ENCODE results near the gene RFK. TPM values are rescaled to one million over a fixed set of nuclear protein-coding genes. Genes with fewer than 3 reads are reported as not detected.
A peak's percentile ranks its signal among the peaks of the same experiment; 100 is the strongest.

RFK gene
- total and polyA plus RNA-seq, 2 donors: 14.8 to 25.0 TPM

- H3K27ac ChIP-seq (ENCODE audit: low read depth): no peak overlapping the region
- DNase-seq (ENCODE audit: extremely low spot score): no peak
- H3K36me3 ChIP-seq (ENCODE audit: insufficient read depth): no peaks in the 10 kb centered on the region
- no peak overlapping the region for H3K4me3 ChIP-seq (ENCODE audit: low read depth, low read length)
- WGBS: 19% methylated on average over 1 of the region's 1 CpG
- no peaks in the 10 kb centered on the region for H3K4me1 ChIP-seq (ENCODE audit: insufficient read depth)
Observed at GRCh38 chr9:76400534-76401096, 6.4 kb upstream of the RFK start.

DNA sequence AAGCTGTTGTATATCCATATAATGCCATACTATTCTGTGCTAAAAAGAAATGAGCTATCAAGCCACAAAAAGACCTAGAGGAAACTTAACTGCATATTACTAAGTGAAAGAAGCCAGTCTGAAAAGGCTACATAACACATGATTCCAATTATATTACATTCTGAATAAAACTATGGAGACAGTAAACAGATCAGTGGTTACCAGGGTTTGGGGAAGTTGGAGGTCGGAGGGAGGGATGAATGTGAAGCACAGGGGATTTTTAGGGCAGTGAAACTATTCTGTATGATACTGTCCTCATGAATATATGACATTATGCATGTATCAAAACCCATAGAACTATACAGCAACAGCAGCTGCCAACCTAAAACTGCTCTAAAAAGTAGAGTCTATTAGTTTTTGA, 5.6 kb upstream of the RFK start:
- no peaks in the 10 kb centered on the region for H3K4me1 ChIP-seq (ENCODE audit: insufficient read depth)
- WGBS: 56% methylated on average over 1 of the region's 1 CpG

GRCh38 chr9:76396597-76396996, 2.4 kb upstream of the RFK start:
- no peak overlapping the region for H3K4me3 ChIP-seq (ENCODE audit: low read depth, low read length)
- no peak overlapping the region for H3K27ac ChIP-seq (ENCODE audit: low read depth)
- WGBS: 95% methylated on average over 13 of the region's 13 CpGs
- H3K36me3 ChIP-seq (ENCODE audit: insufficient read depth): no peaks in the 10 kb centered on the region
- no peak for DNase-seq (ENCODE audit: extremely low spot score)
- no peaks in the 10 kb centered on the region for H3K4me1 ChIP-seq (ENCODE audit: insufficient read depth)

More for the DNA sequence above, 5.6 kb upstream of the RFK start:
- H3K4me3 ChIP-seq (ENCODE audit: low read depth, low read length): no peak overlapping the region
- no peak overlapping the region for H3K27ac ChIP-seq (ENCODE audit: low read depth)
- no peaks in the 10 kb centered on the region for H3K36me3 ChIP-seq (ENCODE audit: insufficient read depth)
- DNase-seq (ENCODE audit: extremely low spot score): no peak

- H3K27ac ChIP-seq (ENCODE audit: low read depth): no peak overlapping the region
- 86% methylated on average over 6 of the region's 6 CpGs for WGBS
- no peaks in the 10 kb centered on the region for H3K36me3 ChIP-seq (ENCODE audit: insufficient read depth)
- H3K4me1 ChIP-seq (ENCODE audit: insufficient read depth): no peaks in the 10 kb centered on the region
- no peak for DNase-seq (ENCODE audit: extremely low spot score)
- H3K4me3 ChIP-seq (ENCODE audit: low read depth, low read length): no peak overlapping the region
Observed at GRCh38 chr9:76396144-76396543, 1.9 kb upstream of the RFK start.

- 76% methylated on average over 10 of the region's 10 CpGs for WGBS
- DNase-seq (ENCODE audit: extremely low spot score): no peak
- H3K4me3 ChIP-seq (ENCODE audit: low read depth, low read length): no peak overlapping the region
- no peaks in the 10 kb centered on the region for H3K36me3 ChIP-seq (ENCODE audit: insufficient read depth)
- peak overlapping the region; percentile 71 for H3K27ac ChIP-seq (ENCODE audit: low read depth)
- no peaks in the 10 kb centered on the region for H3K4me1 ChIP-seq (ENCODE audit: insufficient read depth)
Observed at GRCh38 chr9:76395381-76395780, 1.2 kb upstream of the RFK start.

DNA sequence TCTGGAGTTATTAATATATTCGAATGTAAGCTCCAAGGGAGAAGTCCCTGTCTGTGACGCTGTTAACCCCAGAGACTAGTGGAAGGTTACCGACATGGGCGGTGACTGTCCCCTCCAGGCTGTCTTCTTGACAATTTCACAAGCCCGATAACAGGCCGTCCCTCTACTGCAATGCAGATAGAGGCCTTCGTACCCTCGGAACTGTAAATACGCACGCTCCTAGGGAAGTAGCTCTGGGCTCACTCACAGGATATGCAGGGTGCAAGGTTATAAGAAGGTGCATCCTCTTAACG, 680 bp upstream of the RFK start:
- Histone ChIP-seq H3K4me1 (ENCODE audit: insufficient read depth) (no peaks in the 10 kb centered on the region), H3K36me3 (ENCODE audit: insufficient read depth) (no peaks in the 10 kb centered on the region), H3K4me3 (ENCODE audit: low read depth, low read length) (peak overlapping the region; percentile 73), H3K27ac (ENCODE audit: low read depth) (peak overlapping the region; percentile 83)
- WGBS: under 1% methylated on average over 11 of the region's 11 CpGs
- DNase-seq (ENCODE audit: extremely low spot score): no peak

DNA sequence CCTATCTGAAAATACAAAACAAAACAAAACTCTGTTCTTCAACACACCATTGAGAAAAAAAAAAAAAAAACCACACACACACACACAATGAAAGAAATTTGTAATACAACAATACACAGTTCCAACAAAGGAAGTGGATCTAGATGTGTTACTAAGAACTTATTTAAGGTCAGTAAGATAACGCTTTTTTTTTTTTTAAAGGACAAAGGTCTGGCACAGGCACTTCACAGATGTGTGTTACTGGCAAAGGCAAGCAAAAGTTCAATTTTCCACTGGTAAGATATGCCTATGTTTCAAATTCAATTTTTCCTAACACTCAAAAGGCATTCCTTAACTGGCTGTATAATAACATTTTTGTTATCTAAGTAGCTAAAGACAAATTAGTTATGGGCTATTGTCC, 3.6 kb downstream of the RFK start:
- Histone ChIP-seq H3K4me3 (ENCODE audit: low read depth, low read length) (no peak overlapping the region), H3K4me1 (ENCODE audit: insufficient read depth) (no peaks in the 10 kb centered on the region), H3K36me3 (ENCODE audit: insufficient read depth) (no peaks in the 10 kb centered on the region), H3K27ac (ENCODE audit: low read depth) (no peak overlapping the region)
- 84% methylated on average over 1 of the region's 1 CpG for WGBS
- no peak for DNase-seq (ENCODE audit: extremely low spot score)

- 96% methylated on average over 2 of the region's 2 CpGs for WGBS
- H3K4me3 ChIP-seq (ENCODE audit: low read depth, low read length): no peak overlapping the region
- no peak overlapping the region for H3K27ac ChIP-seq (ENCODE audit: low read depth)
- no peaks in the 10 kb centered on the region for H3K36me3 ChIP-seq (ENCODE audit: insufficient read depth)
- no peaks in the 10 kb centered on the region for H3K4me1 ChIP-seq (ENCODE audit: insufficient read depth)
- DNase-seq (ENCODE audit: extremely low spot score): no peak
Observed at GRCh38 chr9:76379494-76379893, 14.7 kb downstream of the RFK start.

DNA sequence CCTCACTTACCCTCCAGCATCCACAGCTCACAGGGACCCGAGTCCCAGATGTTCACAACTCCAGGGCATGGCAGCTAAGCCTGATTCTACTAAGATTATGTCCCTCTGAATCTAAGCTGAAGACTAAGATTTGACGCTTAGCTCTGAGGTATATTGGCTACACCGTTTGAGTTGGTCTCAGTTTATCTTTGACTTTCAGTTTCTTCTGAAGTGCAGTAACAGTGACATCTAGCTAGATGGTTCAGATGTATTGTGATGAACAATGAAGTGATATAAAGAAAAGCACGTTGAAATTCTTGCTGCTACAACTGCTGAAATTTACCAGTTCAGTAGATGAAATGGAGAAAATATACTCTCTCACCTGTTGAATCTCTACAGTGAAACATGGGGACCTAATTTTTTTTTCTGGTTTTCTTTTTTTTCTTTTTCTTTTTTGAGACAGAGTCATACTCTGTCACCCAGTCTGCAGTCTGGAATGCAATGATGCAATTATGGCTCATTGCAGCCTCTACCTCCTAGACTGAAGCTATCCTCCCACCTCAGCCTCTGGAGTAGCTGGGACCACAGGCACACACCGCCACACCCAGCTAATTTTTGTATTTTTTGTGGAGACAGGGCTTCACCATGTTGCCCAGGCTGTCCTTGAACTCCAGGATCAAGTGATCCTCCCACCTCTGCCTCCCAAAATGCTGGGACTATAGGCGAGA, 15.7 kb downstream of the RFK start:
- no peaks in the 10 kb centered on the region for H3K4me1 ChIP-seq (ENCODE audit: insufficient read depth)
- 87% methylated on average over 6 of the region's 6 CpGs for WGBS
- H3K4me3 ChIP-seq (ENCODE audit: low read depth, low read length): no peak overlapping the region
- no peak overlapping the region for H3K27ac ChIP-seq (ENCODE audit: low read depth)
- DNase-seq (ENCODE audit: extremely low spot score): no peak
- H3K36me3 ChIP-seq (ENCODE audit: insufficient read depth): no peaks in the 10 kb centered on the region

- no peak for DNase-seq (ENCODE audit: extremely low spot score)
- no peaks in the 10 kb centered on the region for H3K36me3 ChIP-seq (ENCODE audit: insufficient read depth)
- H3K4me1 ChIP-seq (ENCODE audit: insufficient read depth): no peaks in the 10 kb centered on the region
- H3K27ac ChIP-seq (ENCODE audit: low read depth): no peak overlapping the region
- H3K4me3 ChIP-seq (ENCODE audit: low read depth, low read length): no peak overlapping the region
Observed at GRCh38 chr9:76377791-76378190, 16.4 kb downstream of the RFK start.

DNA sequence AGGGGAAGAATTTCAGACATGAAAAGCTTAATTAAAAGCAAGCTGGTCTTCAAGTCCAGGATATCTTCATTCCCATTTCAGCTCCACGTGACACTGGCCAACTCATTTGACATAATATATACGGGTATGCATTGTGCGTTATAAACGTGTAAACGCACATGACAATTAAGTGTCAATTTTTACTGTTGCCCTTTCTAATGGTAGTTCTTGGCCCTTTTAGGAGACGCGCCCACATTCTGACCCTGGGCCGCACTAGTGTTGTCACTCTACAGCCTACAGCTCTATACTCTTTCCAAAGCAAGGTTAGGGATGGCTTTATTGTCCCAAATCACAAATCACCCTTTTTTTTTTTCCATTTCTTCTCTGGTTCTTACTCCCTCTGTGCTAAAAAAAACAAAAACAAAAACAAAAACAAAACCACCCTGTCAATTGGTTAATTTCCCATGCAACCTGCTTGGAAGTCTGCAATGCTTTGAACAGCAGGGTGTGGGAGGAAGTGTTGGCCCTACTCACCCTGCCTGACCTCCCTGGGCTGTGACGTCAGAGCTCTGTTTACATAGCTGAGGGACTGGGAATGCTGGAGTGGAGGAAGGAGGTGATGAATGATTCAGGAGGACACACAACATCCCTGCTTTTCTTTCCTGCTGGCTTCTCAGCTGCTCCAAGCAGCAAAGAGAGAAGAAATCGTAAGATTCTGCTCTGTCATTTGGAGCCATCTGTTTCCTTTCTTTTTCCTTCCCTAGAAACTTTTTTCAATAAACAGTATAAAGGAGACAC, 19.3 kb downstream of the RFK start:
- H3K36me3 ChIP-seq (ENCODE audit: insufficient read depth): no peaks in the 10 kb centered on the region
- H3K27ac ChIP-seq (ENCODE audit: low read depth): no peak overlapping the region
- no peaks in the 10 kb centered on the region for H3K4me1 ChIP-seq (ENCODE audit: insufficient read depth)
- no peak for DNase-seq (ENCODE audit: extremely low spot score)
- 70% methylated on average over 10 of the region's 10 CpGs for WGBS
- no peak overlapping the region for H3K4me3 ChIP-seq (ENCODE audit: low read depth, low read length)

- Histone ChIP-seq H3K36me3 (ENCODE audit: insufficient read depth) (no peaks in the 10 kb centered on the region), H3K4me3 (ENCODE audit: low read depth, low read length) (no peak overlapping the region), H3K4me1 (ENCODE audit: insufficient read depth) (no peaks in the 10 kb centered on the region), H3K27ac (ENCODE audit: low read depth) (no peak overlapping the region)
- DNase-seq (ENCODE audit: extremely low spot score): no peak
- 76% methylated on average over 6 of the region's 6 CpGs for WGBS
Observed at GRCh38 chr9:76373784-76374474, 20.3 kb downstream of the RFK start.

DNA sequence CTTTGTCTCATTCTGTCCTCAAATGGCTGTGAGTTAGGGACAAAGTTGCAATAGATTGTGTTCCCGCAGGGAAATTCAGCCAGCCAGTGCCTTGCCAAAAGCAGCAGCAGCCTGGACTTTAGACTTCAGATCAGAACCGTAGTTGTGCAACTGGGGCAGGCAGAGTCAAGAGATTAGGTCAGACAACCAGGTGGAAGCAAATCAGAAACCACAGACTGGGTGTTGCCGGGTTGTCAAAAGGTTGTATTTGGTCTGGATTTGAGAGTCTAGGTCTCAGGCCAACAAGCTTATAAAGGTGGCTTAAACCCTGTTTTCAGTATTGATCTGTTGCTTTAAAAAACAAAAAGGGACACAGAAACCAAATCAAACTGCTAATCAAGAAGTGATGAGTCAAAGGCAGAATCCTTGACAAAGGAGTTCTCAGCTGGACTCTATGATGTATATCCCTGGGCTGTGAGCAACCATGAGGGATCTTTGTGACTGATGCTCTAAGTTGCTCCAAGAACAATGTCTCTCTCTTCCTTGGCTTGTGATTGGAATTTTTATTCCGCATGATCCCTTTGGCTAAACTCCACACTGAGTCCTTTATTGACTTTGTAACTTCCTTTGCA, 20.9 kb downstream of the RFK start:
- Histone ChIP-seq H3K27ac (ENCODE audit: low read depth) (no peak overlapping the region), H3K4me1 (ENCODE audit: insufficient read depth) (no peaks in the 10 kb centered on the region), H3K4me3 (ENCODE audit: low read depth, low read length) (no peak overlapping the region), H3K36me3 (ENCODE audit: insufficient read depth) (no peaks in the 10 kb centered on the region)
- peak; percentile 26 for DNase-seq (ENCODE audit: extremely low spot score)
- 39% methylated on average over 4 of the region's 4 CpGs for WGBS
